BLaER1 treated with 17β-estradiol and CSF1 and Interleukin-3, amounts not matched to agents 10 nM and 100 nM (cell line): ENCODE measurements around the gene DLGAP4.

Experiments used
- H3K27ac ChIP-seq, 11 experiments: shearing (Covaris generic); formaldehyde crosslinking; 2 replicates each; pipeline ENCODE4 v1.8.1; 2022
- H3K27me3 ChIP-seq, 11 experiments: shearing (Covaris generic); formaldehyde crosslinking; 2 replicates each; pipeline ENCODE4 v1.8.1; 2022
- H3K36me3 ChIP-seq, 11 experiments: shearing (Covaris generic); formaldehyde crosslinking; 2 replicates each; pipeline ENCODE4 v1.8.1; 2022
- H3K4me1 ChIP-seq, 10 experiments: shearing (Covaris generic); formaldehyde crosslinking; 2 replicates each; pipeline ENCODE4 v1.8.1; 2022
- H3K4me2 ChIP-seq, 11 experiments: shearing (Covaris generic); formaldehyde crosslinking; 2 replicates each; pipeline ENCODE4 v1.8.1; 2022
- H3K4me3 ChIP-seq, 10 experiments: shearing (Covaris generic); formaldehyde crosslinking; 2 replicates each; pipeline ENCODE4 v1.8.1; 2022
- H3K9ac ChIP-seq, 11 experiments: shearing (Covaris generic); formaldehyde crosslinking; 2 replicates each; pipeline ENCODE4 v1.8.1; 2022
- H3K9me3 ChIP-seq, 11 experiments: shearing (Covaris generic); formaldehyde crosslinking; replicated peaks in 1 of 11; 2 replicates each; pipeline ENCODE4 v1.8.1; 2022
- H4K20me1 ChIP-seq, 11 experiments: shearing (Covaris generic); formaldehyde crosslinking; 2 replicates each; pipeline ENCODE4 v1.8.1; 2022
- Cebpa-rat ChIP-seq, 11 experiments: shearing (Covaris generic); IDR thresholded peaks; 2 replicates each; pipeline ENCODE4 v1.8.1; 2022

Gene DLGAP4

DNA sequence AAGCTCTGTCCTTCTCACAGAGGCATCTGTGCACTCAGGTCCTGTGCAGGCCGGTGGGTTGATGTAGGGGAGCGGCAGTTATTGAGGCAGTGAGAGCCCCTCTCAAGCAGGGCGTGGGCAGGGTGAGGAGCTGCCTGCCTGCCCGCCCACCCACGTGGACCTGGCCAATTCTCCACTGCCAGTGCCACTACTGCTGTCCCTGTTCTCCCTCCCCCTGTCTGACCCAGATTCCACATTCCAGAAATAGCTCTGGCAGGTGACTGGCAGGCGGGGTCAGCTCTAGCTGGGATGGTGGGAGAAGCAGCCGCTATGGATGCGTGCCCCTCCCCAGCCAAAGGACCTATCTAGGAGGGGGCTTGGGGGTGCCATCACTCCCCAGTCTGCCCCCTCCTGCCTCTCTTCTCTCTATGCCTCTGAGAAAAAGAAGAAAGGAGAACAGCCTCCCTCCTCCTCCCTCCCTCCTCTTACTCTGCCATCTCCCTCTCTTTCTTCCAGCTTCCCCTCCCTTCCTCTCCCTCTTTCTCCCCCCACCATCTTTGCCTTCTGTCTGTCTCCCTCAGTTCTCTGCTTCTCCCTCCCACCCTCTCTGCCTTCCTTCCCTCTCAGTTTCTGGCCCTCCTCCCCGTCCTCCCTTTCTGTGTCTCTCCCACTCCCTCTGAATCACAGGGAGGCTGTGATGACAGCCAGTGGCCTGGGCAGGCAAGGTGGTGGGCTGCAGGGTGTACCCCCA, 148.7 kb downstream of the DLGAP4 start:
- no peak for TF ChIP-seq Cebpa-rat (IDR thresholded peaks at IDR 0.05)
- H3K4me3 ChIP-seq, result no peak overlapping the region
- H3K4me1 ChIP-seq, result peaks cover 0 to 10% (median 0%) of the 10 kb centered on the region in 10 experiments; a peak in 6 of 20 replicates
- H3K36me3 ChIP-seq, result no peaks in the 10 kb centered on the region
- H3K27me3 ChIP-seq, result no peaks in the 10 kb centered on the region
- no peak overlapping the region for H3K27ac ChIP-seq
- H3K9ac ChIP-seq, result peak overlapping the region in 1 of 11 experiments; percentile 35; a peak in 1 of 22 replicates
- H3K4me2 ChIP-seq, result peak overlapping the region in 4 of 11 experiments; percentile 4 to 25 (median 18); a peak in 3 of 22 replicates
- no peaks in the 10 kb centered on the region for H3K9me3 ChIP-seq
- H4K20me1 ChIP-seq, result no peaks in the 10 kb centered on the region

DNA sequence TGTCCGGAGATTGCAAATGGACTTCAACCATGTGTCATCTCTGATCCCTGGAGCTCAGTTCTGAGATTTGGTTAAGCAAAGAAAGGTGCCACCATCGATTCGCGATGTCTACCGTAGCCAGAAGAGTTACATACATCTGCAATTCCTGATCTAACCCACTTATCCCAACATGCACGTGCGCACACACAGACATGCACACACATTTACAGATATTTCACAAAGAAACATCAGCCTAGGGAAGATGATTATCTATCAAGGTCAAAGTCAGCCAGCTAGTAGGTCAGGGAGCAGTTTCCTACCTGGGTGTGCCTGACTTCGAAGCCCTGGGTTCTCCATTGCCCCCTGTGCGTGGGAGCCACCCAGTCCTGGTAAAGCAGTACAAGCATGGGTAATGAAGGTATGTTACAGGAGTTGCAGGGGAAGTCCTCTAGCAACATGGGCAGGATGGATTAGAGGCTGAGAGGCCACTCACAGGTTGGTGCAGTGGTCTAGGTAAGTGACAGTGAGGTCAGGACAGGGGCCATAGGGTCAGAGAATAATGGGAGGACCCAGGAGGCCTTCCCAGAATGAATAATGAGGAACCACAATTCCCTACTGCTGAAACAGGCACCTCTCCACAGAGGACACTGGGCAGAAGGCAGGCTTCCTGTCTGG, 150.0 kb downstream of the DLGAP4 start:
- Histone ChIP-seq H3K27ac (no peak overlapping the region), H4K20me1 (no peaks in the 10 kb centered on the region), H3K4me3 (no peak overlapping the region), H3K4me1 (peaks cover 5 to 17% (median 7%) of the 10 kb centered on the region in 10 experiments; a peak in 17 of 20 replicates), H3K36me3 (no peaks in the 10 kb centered on the region), H3K9ac (no peak overlapping the region), H3K9me3 (no peaks in the 10 kb centered on the region), H3K4me2 (no peak overlapping the region), H3K27me3 (no peaks in the 10 kb centered on the region)
- no peak for TF ChIP-seq Cebpa-rat (IDR thresholded peaks at IDR 0.05)

DNA sequence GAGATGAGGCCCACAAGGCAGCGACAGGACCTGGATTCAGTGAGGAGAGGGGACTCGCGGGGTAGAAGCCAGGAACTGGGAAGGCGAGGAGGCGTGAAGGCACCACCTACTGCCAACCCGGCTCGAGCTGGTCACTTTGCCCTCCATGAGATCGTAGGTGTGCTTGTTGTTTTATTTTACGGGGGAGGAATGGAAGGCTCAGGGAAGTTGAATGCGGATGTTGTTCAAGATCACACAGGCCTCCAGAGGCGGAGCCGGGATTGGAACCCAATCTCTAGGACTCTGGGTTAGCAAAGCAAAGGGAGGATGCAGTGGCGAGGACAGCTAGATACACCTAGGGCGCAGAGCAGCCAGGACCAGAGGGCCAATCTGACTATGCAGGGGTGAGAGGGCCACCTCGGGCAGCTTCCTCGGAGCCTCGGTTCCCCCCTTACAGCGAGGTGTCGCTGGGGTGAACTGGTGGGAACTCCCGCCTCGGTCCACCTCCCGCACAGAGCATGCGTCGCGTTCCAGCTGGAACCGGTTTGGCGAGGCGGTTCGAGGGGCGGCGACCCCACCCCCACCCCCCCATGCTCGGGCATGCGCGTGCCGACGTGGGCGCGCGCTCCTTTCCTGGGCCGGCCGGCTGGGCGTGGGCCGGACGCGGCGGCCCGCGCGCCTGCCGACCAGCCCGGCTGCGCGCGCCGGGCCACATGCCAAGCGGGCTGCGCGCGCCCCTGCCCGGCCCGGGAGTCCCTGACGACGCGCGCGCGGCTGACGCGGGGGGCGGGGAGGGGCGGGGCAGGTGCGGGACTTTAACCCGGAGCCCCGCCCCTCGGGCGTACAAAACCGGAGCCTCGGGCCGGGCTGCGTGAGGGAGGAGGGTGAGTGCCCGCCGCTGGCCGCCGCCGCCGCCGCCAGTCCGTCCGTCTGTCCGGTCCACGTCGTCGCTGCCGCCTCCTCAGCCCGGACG, 154.8 kb downstream of the DLGAP4 start:
- Histone ChIP-seq H3K4me2 (peak overlapping the region; percentile 64 to 82 (median 78)), H3K27ac (peak overlapping the region; percentile 62 to 94 (median 86); a peak in 21 of 22 replicates), H4K20me1 (peaks cover 27 to 36% (median 34%) of the 10 kb centered on the region in 11 experiments), H3K36me3 (peaks cover 0 to 8% (median 0%) of the 10 kb centered on the region in 11 experiments; a peak in 3 of 22 replicates), H3K9ac (peak overlapping the region; percentile 86 to 96 (median 92)), H3K9me3 (no peaks in the 10 kb centered on the region), H3K4me3 (peak overlapping the region; percentile 78 to 97 (median 94)), H3K4me1 (peaks cover 37 to 43% (median 39%) of the 10 kb centered on the region in 10 experiments), H3K27me3 (no peaks in the 10 kb centered on the region)
- no peak for TF ChIP-seq Cebpa-rat (IDR thresholded peaks at IDR 0.05)

DNA sequence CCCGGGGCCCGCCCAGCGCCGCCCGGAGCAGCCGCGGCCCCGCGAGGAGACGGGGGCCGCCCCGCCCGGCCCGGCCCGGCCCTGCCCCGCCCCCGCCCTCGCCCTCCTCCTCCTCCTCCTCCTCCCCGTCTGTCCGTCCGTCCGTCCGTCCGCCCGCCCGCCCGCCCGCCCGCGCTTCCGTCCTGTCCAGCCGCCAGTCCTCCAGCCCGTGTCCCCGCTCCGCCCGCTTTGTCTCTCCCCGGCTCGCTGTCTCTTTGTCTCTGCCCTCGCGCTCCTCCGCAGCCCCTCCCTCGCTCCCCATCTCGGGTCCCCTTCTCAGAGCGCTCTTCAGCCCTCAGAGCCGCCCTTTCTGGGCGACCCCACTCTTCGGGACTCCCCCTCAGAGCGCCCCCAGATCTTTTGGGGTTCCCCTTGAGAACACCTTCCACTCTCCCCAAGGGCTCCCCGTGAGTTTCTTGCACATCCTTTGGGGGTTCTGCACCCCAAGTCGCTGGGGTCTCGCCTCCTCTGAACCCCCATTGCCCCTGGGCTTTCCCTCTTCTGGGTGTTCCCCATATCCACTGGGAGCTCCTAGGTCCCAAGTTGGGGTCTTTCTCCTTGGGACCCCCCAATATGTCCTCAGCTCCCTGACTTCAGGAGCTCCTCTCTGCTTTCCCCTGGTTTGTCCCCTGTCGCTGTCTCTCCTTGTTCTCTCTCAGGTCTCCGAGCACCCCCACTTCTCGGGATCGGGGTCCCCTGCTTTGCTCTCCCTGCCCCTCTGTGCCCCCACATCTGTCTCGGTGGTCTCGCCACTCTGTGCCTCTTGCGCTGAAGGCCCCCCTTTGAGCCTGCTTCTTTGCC, 155.7 kb downstream of the DLGAP4 start:
- Histone ChIP-seq H3K4me3 (peak overlapping the region; percentile 78 to 97 (median 94)), H3K27ac (peak overlapping the region; percentile 80 to 94 (median 90)), H3K27me3 (no peaks in the 10 kb centered on the region), H3K4me2 (peak overlapping the region; percentile 95 to 100 (median 99)), H4K20me1 (peaks cover 36 to 45% (median 43%) of the 10 kb centered on the region in 11 experiments), H3K9me3 (no peaks in the 10 kb centered on the region), H3K4me1 (peaks cover 46 to 52% (median 48%) of the 10 kb centered on the region in 10 experiments), H3K36me3 (peaks cover 0 to 10% (median 0%) of the 10 kb centered on the region in 11 experiments; a peak in 3 of 22 replicates), H3K9ac (peak overlapping the region; percentile 86 to 96 (median 92))
- no peak for TF ChIP-seq Cebpa-rat (IDR thresholded peaks at IDR 0.05)

- Histone ChIP-seq H4K20me1 (peaks cover 44 to 53% (median 52%) of the 10 kb centered on the region in 11 experiments), H3K4me3 (peak overlapping the region; percentile 78 to 97 (median 94)), H3K27me3 (no peaks in the 10 kb centered on the region), H3K36me3 (peaks cover 0 to 10% (median 0%) of the 10 kb centered on the region in 11 experiments; a peak in 3 of 22 replicates), H3K4me2 (peak overlapping the region; percentile 95 to 100 (median 99)), H3K4me1 (peaks cover 54 to 60% (median 56%) of the 10 kb centered on the region in 10 experiments), H3K27ac (peak overlapping the region; percentile 80 to 94 (median 90)), H3K9me3 (no peaks in the 10 kb centered on the region), H3K9ac (peak overlapping the region; percentile 86 to 96 (median 92))
- TF ChIP-seq Cebpa-rat (IDR thresholded peaks at IDR 0.05), result no peak
These were observed 156.5 kb downstream of the DLGAP4 start for GRCh38 chr20:36462440-36463211.

GRCh38 chr20:36463212-36464061, 157.3 kb downstream of the DLGAP4 start:
- Histone ChIP-seq H3K4me2 (peak overlapping the region; percentile 95 to 100 (median 99)), H3K4me3 (peak overlapping the region; percentile 78 to 97 (median 94)), H3K9ac (peak overlapping the region; percentile 86 to 96 (median 92)), H3K4me1 (peaks cover 62 to 68% (median 65%) of the 10 kb centered on the region in 10 experiments), H3K9me3 (no peaks in the 10 kb centered on the region), H3K27me3 (no peaks in the 10 kb centered on the region), H4K20me1 (peaks cover 52 to 61% (median 60%) of the 10 kb centered on the region in 11 experiments), H3K36me3 (peaks cover 0 to 13% (median 5%) of the 10 kb centered on the region in 11 experiments; a peak in 6 of 22 replicates), H3K27ac (peak overlapping the region in 10 of 11 experiments; percentile 85 to 94 (median 90); a peak in 20 of 22 replicates)
- TF ChIP-seq Cebpa-rat (IDR thresholded peaks at IDR 0.05), result no peak
